Jurkat, Clone E6-1 (cell line): Measurements from ENCODE around the gene NOSTRIN.

Source experiments
- DNase-seq: peaks from one replicate; pipeline ENCODE4 v3.0.0-alpha.2; 2011; ENCODE audit warnings: low read depth, low spot score
- H3K4me3 ChIP-seq: 2 replicates; pipeline ENCODE4 v1.5.1; 2011; ENCODE audit warnings: mild to moderate bottlenecking, low read length, control low read depth, moderate library complexity

The NOSTRIN gene

GRCh38 chr2:168904358-168904757, 101.9 kb downstream of the NOSTRIN start:
- no peak overlapping the region for H3K4me3 ChIP-seq
- no peak for DNase-seq

GRCh38 chr2:168907940-168908662, 105.7 kb downstream of the NOSTRIN start:
- no peak for DNase-seq

GRCh38 chr2:168910330-168910729, 107.9 kb downstream of the NOSTRIN start:
- no peak for DNase-seq
- H3K4me3 ChIP-seq, result no peak overlapping the region

More at GRCh38 chr2:168907940-168908662, 105.7 kb downstream of the NOSTRIN start:
- no peak overlapping the region for H3K4me3 ChIP-seq

GRCh38 chr2:168912466-168912865, 110.0 kb downstream of the NOSTRIN start:
- no peak overlapping the region for H3K4me3 ChIP-seq
- no peak for DNase-seq

- no peak overlapping the region for H3K4me3 ChIP-seq
- no peak for DNase-seq
These were observed 110.5 kb downstream of the NOSTRIN start for GRCh38 chr2:168912901-168913369.

GRCh38 chr2:168913495-168913894, 111.1 kb downstream of the NOSTRIN start:
- H3K4me3 ChIP-seq, result no peak overlapping the region

More at GRCh38 chr2:168913495-168913894, 111.1 kb downstream of the NOSTRIN start:
- no peak for DNase-seq
